ENCODE data around the gene MCC.

MCC gene

GRCh38 chr5:113087976-113088514 is 400.2 kb downstream of the MCC start:
- POLR2A ChIA-PET, result no interaction called here
- DNase-seq (ENCODE audit: low read depth, low spot score), result no peak
- no peak overlapping the region for H3K4me3 ChIP-seq (ENCODE audit: low read depth, low read length)
- CTCF ChIA-PET, result no interaction called here
- TF ChIP-seq CTCF (IDR thresholded peaks at IDR 0.05; ENCODE audit: insufficient read depth, low read length, missing control alignments), result no peak

GRCh38 chr5:113085880-113086409 is 402.3 kb downstream of the MCC start:
- H3K4me3 ChIP-seq (ENCODE audit: low read depth, low read length), result no peak overlapping the region
- ChIA-PET POLR2A (no interaction called here), CTCF (no interaction called here)
- DNase-seq (ENCODE audit: low read depth, low spot score), result no peak
- no peak for TF ChIP-seq CTCF (IDR thresholded peaks at IDR 0.05; ENCODE audit: insufficient read depth, low read length, missing control alignments)

GRCh38 chr5:113085084-113085414 is 403.2 kb downstream of the MCC start:
- TF ChIP-seq CTCF (IDR thresholded peaks at IDR 0.05; ENCODE audit: insufficient read depth, low read length, missing control alignments), result no peak
- ChIA-PET POLR2A (no interaction called here), CTCF (interaction anchor here (1.4 kb wide), 1 partner anchor 295 kb away, joined by 3 read pairs; no protein-coding TSS in a partner anchor)
- no peak overlapping the region for H3K4me3 ChIP-seq (ENCODE audit: low read depth, low read length)
- no peak for DNase-seq (ENCODE audit: low read depth, low spot score)

- CTCF ChIA-PET, result interaction anchor here (1.4 kb wide), 1 partner anchor 295 kb away, joined by 3 read pairs; no protein-coding TSS in a partner anchor
- POLR2A ChIA-PET, result no interaction called here
- DNase-seq (ENCODE audit: low read depth, low spot score), result no peak
- no peak overlapping the region for H3K4me3 ChIP-seq (ENCODE audit: low read depth, low read length)
- no peak for TF ChIP-seq CTCF (IDR thresholded peaks at IDR 0.05; ENCODE audit: insufficient read depth, low read length, missing control alignments)
Observed at GRCh38 chr5:113084402-113085083, 403.7 kb downstream of the MCC start.

- ChIA-PET POLR2A (no interaction called here), CTCF (interaction anchor here (2.8 kb wide), 1 partner anchor 87 kb away, joined by 8 read pairs; no protein-coding TSS in a partner anchor)
- DNase-seq (ENCODE audit: low read depth, low spot score), result no peak
- TF ChIP-seq CTCF (IDR thresholded peaks at IDR 0.05; ENCODE audit: insufficient read depth, low read length, missing control alignments), result no peak
- no peak overlapping the region for H3K4me3 ChIP-seq (ENCODE audit: low read depth, low read length)
Observed at GRCh38 chr5:113083481-113083880, 404.8 kb downstream of the MCC start.

GRCh38 chr5:113082547-113082905 is 405.7 kb downstream of the MCC start:
- H3K4me3 ChIP-seq (ENCODE audit: low read depth, low read length), result no peak overlapping the region
- no peak for DNase-seq (ENCODE audit: low read depth, low spot score)
- ChIA-PET POLR2A (no interaction called here), CTCF (interaction anchor here (2.8 kb wide), 1 partner anchor 86 kb away, joined by 8 read pairs; no protein-coding TSS in a partner anchor)
- no peak for TF ChIP-seq CTCF (IDR thresholded peaks at IDR 0.05; ENCODE audit: insufficient read depth, low read length, missing control alignments)
